ENCODE data around the gene NPIPB8. TPM values are rescaled to one million over a fixed set of nuclear protein-coding genes. Genes with fewer than 3 reads are reported as not detected.
"Not testable (repeated sequence)": the region's sequence is repeated elsewhere in the genome, so short reads cannot be mapped to it uniquely, and the experiment has no call there.

Gene NPIPB8
- total RNA-seq, 4 donors from 2014 or later = 0.85 to 2.1 (median 1.3) TPM; not detected in 1

- no peak overlapping the region for H3K27ac ChIP-seq
- TF ChIP-seq, protein P1, sequence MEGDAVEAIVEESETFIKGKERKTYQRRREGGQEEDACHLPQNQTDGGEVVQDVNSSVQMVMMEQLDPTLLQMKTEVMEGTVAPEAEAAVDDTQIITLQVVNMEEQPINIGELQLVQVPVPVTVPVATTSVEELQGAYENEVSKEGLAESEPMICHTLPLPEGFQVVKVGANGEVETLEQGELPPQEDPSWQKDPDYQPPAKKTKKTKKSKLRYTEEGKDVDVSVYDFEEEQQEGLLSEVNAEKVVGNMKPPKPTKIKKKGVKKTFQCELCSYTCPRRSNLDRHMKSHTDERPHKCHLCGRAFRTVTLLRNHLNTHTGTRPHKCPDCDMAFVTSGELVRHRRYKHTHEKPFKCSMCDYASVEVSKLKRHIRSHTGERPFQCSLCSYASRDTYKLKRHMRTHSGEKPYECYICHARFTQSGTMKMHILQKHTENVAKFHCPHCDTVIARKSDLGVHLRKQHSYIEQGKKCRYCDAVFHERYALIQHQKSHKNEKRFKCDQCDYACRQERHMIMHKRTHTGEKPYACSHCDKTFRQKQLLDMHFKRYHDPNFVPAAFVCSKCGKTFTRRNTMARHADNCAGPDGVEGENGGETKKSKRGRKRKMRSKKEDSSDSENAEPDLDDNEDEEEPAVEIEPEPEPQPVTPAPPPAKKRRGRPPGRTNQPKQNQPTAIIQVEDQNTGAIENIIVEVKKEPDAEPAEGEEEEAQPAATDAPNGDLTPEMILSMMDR (IDR thresholded peaks at IDR 0.05) = no peak
- no peak for TF ChIP-seq POLR2A (IDR thresholded peaks at IDR 0.05)
- no peaks in the 10 kb centered on the region for H3K9me3 ChIP-seq
- no peak for DNase-seq
- H3K27me3 ChIP-seq = no peaks in the 10 kb centered on the region
- H3K4me3 ChIP-seq = no peak overlapping the region
- peaks cover 0 to 15% (median 0%) of the 10 kb centered on the region in 4 donors for H3K4me1 ChIP-seq
- peaks cover 0 to 43% (median 0%) of the 10 kb centered on the region in 3 donors for H3K36me3 ChIP-seq
These were observed 44.8 kb upstream of the NPIPB8 start for GRCh38 chr16:28592979-28593553.

GRCh38 chr16:28595451-28595850 lies 42.4 kb upstream of the NPIPB8 start:
- peak in 2 of 3 donors; percentile 61 to 66 for DNase-seq

GRCh38 chr16:28596115-28596630 lies 41.7 kb upstream of the NPIPB8 start:
- H3K36me3 ChIP-seq = peaks cover 0 to 12% (median 0%) of the 10 kb centered on the region in 3 donors
- H3K4me3 ChIP-seq = peak overlapping the region in 3 of 4 donors; percentile 2 to 50 (median 47)
- no peaks in the 10 kb centered on the region for H3K27me3 ChIP-seq
- TF ChIP-seq POLR2A (IDR thresholded peaks at IDR 0.05) = no peak
- TF ChIP-seq, protein P1 (IDR thresholded peaks at IDR 0.05) = no peak
- H3K27ac ChIP-seq = peak overlapping the region in 3 of 4 donors; percentile 61 to 86 (median 79)
- no peak for DNase-seq
- H3K9me3 ChIP-seq = no peaks in the 10 kb centered on the region
- peaks cover 0 to 15% (median 0%) of the 10 kb centered on the region in 4 donors for H3K4me1 ChIP-seq

More at GRCh38 chr16:28595451-28595850, 42.4 kb upstream of the NPIPB8 start:
- not testable (repeated sequence) for H3K27me3 ChIP-seq, H3K9me3 ChIP-seq
- Histone ChIP-seq H3K36me3 (peaks cover 0 to 20% (median 0%) of the 10 kb centered on the region in 3 donors), H3K27ac (peak overlapping the region in 1 of 4 donors; percentile 86), H3K4me3 (peak overlapping the region in 2 of 4 donors; percentile 34 to 50), H3K4me1 (peaks cover 0 to 15% (median 0%) of the 10 kb centered on the region in 4 donors)
- TF ChIP-seq POLR2A (IDR thresholded peaks at IDR 0.05) = peak; percentile 16 to 19

- H3K4me3 ChIP-seq = peak within 1 kb of the TSS in 3 of 4 donors; percentile 2 to 50 (median 47)
- no peaks in the 10 kb centered on the region for H3K27me3 ChIP-seq
- peaks cover 0 to 15% (median 0%) of the 10 kb centered on the region in 4 donors for H3K4me1 ChIP-seq
- peak in 2 of 3 donors; percentile 87 to 90 for DNase-seq
- peak within 1 kb of the TSS in 3 of 4 donors; percentile 61 to 86 (median 79) for H3K27ac ChIP-seq
- H3K9me3 ChIP-seq = no peaks in the 10 kb centered on the region
- peaks cover 0 to 5% (median 0%) of the 10 kb centered on the region in 3 donors for H3K36me3 ChIP-seq
- TF ChIP-seq, protein P1 (IDR thresholded peaks at IDR 0.05) = no peak
- peak in 1 of 2 donors; percentile 89 for TF ChIP-seq POLR2A (IDR thresholded peaks at IDR 0.05)
These were observed 40.8 kb upstream of the NPIPB8 start, which contains the start of gene SULT1A2 for GRCh38 chr16:28596840-28597691. Gene SULT1A2 (minus strand): TSS chr16:28597050. CDS start chr16:28595930, 1,120 bp downstream.

DNA sequence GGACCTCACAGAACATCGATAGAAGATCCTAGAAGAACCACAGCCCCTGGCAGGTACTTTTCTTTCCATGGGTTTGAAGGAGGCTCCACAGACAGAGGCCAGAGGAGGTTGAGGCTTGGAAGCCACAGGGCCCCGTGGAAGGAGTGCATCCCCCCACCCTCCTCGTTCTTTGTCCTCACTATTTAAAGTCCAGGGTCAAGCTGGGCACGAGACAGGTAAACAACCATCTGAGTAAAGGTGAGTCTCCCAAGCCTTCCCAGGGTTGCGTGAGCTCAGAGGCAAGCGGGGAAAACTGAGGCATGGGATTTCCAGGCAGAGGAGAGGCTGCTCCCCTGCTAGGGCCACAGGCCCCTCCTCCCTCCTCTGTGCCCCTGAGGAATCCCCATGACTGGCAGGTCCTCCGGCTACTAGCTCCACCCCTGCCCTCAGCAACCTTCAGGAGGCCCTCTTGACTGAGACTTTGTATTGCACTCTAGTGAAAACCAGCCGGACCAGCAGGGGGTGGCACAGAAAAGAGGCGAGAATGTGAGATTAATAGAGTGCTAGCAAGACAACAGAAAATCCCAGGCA lies 40.1 kb upstream of the NPIPB8 start:
- Histone ChIP-seq H3K27me3 (no peaks in the 10 kb centered on the region), H3K4me3 (no peak overlapping the region), H3K9me3 (no peaks in the 10 kb centered on the region), H3K4me1 (peaks cover 0 to 15% (median 0%) of the 10 kb centered on the region in 4 donors), H3K27ac (peak overlapping the region in 3 of 4 donors; percentile 61 to 86 (median 79)), H3K36me3 (no peaks in the 10 kb centered on the region)
- TF ChIP-seq, protein P1 (IDR thresholded peaks at IDR 0.05) = peak in 2 of 6 experiments; percentile 32 to 35
- TF ChIP-seq POLR2A (IDR thresholded peaks at IDR 0.05) = no peak
- peak in 1 of 3 donors; percentile 69 for DNase-seq

DNA sequence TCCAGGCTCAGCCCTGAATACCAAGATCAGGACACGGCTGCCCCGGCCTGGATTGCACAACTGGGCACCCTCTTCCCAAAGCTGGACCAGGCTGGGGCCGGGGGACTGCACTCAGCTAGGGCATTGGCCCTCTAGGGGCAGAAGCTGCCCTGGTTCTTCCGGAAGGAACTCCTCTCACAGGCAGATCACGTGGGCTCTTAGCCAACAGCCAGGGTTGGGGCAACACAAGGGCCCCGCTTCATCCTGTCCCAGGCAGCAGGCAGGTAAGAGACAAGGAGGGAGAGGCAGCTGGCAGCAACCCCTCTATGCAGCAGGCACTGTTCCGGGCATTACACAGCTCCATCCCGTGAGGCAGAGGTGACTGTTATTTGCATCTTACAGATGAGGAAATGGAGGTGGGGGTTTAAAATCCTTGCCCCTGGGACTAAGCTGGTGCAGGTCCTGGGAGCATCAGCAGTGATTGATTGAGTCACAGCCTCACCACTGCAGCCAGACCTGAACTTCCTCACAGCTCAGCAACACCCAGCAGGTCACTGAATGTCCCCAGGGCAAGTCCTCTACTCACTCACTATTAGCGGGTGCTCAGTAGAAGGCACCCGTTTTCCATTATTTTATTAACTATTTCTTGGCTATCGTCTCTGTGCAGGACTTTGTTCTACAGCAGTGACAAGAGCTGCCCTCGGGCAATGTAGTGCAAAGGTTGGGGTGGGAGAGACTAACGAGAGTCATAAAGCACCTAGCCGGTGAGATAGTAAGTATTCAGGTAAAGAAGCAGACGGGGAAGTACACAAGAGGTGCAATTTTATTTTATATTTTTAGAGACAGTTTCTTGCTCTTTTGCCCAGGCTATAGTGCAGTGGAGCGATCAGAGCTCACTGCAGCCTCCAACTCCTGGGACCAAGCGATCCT lies 38.2 kb upstream of the NPIPB8 start:
- peaks cover 0 to 15% (median 0%) of the 10 kb centered on the region in 4 donors for H3K4me1 ChIP-seq
- H3K36me3 ChIP-seq, H3K4me3 ChIP-seq, H3K27ac ChIP-seq, H3K27me3 ChIP-seq, H3K9me3 ChIP-seq, DNase-seq: not testable (repeated sequence)

- H3K27me3 ChIP-seq, H3K4me3 ChIP-seq, DNase-seq, H3K9me3 ChIP-seq: not testable (repeated sequence)
- H3K36me3 ChIP-seq = peaks cover 0 to 16% (median 0%) of the 10 kb centered on the region in 3 donors
- peaks cover 0 to 15% (median 0%) of the 10 kb centered on the region in 4 donors for H3K4me1 ChIP-seq
- peak overlapping the region in 1 of 4 donors; percentile 63 for H3K27ac ChIP-seq
These were observed 36.9 kb upstream of the NPIPB8 start for GRCh38 chr16:28600965-28601364.

GRCh38 chr16:28601589-28601988 lies 36.3 kb upstream of the NPIPB8 start:
- Histone ChIP-seq H3K4me1 (peaks cover 0 to 13% (median 0%) of the 10 kb centered on the region in 4 donors), H3K27ac (peak overlapping the region in 1 of 4 donors; percentile 63), H3K36me3 (peaks cover 0 to 22% (median 0%) of the 10 kb centered on the region in 3 donors)
- peak in 1 of 3 donors; percentile 46 for DNase-seq
- H3K4me3 ChIP-seq, H3K9me3 ChIP-seq, H3K27me3 ChIP-seq: not testable (repeated sequence)
